Fibroblast of villous mesenchyme (primary cell): ENCODE data around the gene CFAP299. TPM values are rescaled to one million over a fixed set of nuclear protein-coding genes. Genes with fewer than 3 reads are reported as not detected.

ENCODE experiments used
- DNase-seq: peaks from one replicate; pipeline ENCODE4 v3.0.0-alpha.2; 2010; ENCODE audit warnings: low read depth
- H3K4me3 ChIP-seq: 2 replicates; pipeline ENCODE4 v1.5.1; 2011; ENCODE audit warnings: low read depth, mild to moderate bottlenecking, low read length
- CTCF ChIP-seq: IDR thresholded peaks from 2 replicates; pipeline ENCODE4 v1.5.1; 2012; ENCODE audit warnings: low read depth, mild to moderate bottlenecking, low read length; ENCODE audit not compliant: insufficient read depth
- total RNA-seq: library from RNA; depleted of rRNA; stranded (reverse); fragments of >200 nt; gene quantifications from 2 replicates; pipeline ENCODE4 v1.2.3, GENCODE V29; 2012

Gene CFAP299
- total RNA-seq, 1 donor, result 2.6 TPM

GRCh38 chr4:80803337-80803736 is 467.8 kb downstream of the CFAP299 start:
- no peak overlapping the region for H3K4me3 ChIP-seq
- no peak for TF ChIP-seq CTCF
- DNase-seq, result no peak

- DNase-seq, result no peak
- no peak for TF ChIP-seq CTCF
- no peak overlapping the region for H3K4me3 ChIP-seq
Measured at GRCh38 chr4:80806472-80806871, 470.9 kb downstream of the CFAP299 start.

GRCh38 chr4:80809039-80809729 is 473.7 kb downstream of the CFAP299 start:
- no peak for DNase-seq
- no peak for TF ChIP-seq CTCF
- no peak overlapping the region for H3K4me3 ChIP-seq

GRCh38 chr4:80811406-80811805 is 475.9 kb downstream of the CFAP299 start:
- no peak overlapping the region for H3K4me3 ChIP-seq
- no peak for TF ChIP-seq CTCF
- no peak for DNase-seq

GRCh38 chr4:80812145-80812544 is 476.6 kb downstream of the CFAP299 start:
- H3K4me3 ChIP-seq, result no peak overlapping the region
- no peak for TF ChIP-seq CTCF
- DNase-seq, result no peak

- TF ChIP-seq CTCF, result no peak
- DNase-seq, result no peak
- no peak overlapping the region for H3K4me3 ChIP-seq
Measured at GRCh38 chr4:80814266-80814665, 478.7 kb downstream of the CFAP299 start.
